Activated T-cell treated with anti-CD3 and anti-CD28 coated beads, Interleukin-2, amount 50 U/mL, for 1 hour (primary cell): ENCODE results near the gene TBC1D10A.
"Not testable (repeated sequence)": the region's sequence is repeated elsewhere in the genome, so short reads cannot be mapped to it uniquely, and the experiment has no call there.

Source experiments
- DNase-seq: peaks from one replicate; pipeline ENCODE4 v3.0.0-alpha.2; 2020

Gene TBC1D10A

GRCh38 chr22:30347255-30347892 lies 20.6 kb upstream of the TBC1D10A start:
- no peak for DNase-seq

GRCh38 chr22:30344447-30345200 lies 17.9 kb upstream of the TBC1D10A start:
- no peak for DNase-seq

- no peak for DNase-seq
Observed at GRCh38 chr22:30340911-30341685, 14.4 kb upstream of the TBC1D10A start.

DNA sequence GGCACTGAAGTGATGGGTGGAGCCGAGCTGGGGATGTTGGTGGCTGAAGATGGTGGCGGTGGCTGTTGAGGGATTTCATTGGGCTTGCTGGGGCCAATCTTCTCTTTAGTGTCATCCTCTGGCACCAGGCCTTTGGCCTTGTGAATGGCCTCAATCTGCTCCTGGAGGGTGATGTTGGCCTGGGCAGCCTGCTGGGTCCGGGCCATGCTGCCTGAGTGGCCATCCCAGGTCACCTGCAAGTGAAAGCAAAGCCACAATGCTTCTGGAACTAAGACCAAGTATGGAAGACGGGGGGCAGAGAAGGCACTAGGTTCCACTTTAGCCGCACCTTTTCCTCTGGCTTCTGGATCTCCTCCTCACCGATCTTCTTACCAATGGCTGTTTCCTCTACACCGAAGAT lies 12.1 kb upstream of the TBC1D10A start:
- DNase-seq = no peak

GRCh38 chr22:30338341-30338740 lies 11.6 kb upstream of the TBC1D10A start:
- DNase-seq = not testable (repeated sequence)

GRCh38 chr22:30337461-30337778 lies 10.7 kb upstream of the TBC1D10A start:
- no peak for DNase-seq

GRCh38 chr22:30336752-30337460 lies 10.2 kb upstream of the TBC1D10A start:
- DNase-seq = no peak

GRCh38 chr22:30335236-30335635 lies 8.5 kb upstream of the TBC1D10A start:
- no peak for DNase-seq

DNA sequence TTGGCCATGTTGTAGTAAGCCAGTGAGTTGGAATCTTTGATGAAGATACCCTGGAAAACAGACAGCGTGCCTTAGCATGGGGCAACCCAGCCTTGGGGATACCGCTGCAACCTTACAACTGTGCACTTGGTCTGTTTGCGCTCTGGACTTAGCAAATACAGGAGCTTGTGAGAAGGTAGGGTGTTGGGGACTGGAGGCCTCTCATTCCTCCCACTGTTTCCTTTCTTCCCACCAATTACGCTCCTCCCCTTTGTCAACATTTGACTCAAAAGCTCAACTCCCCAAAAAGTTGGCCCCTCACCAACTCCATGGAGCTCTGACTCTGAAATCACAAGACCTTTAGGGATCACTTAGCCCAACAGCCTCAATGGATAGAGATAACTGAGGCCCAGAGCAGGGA lies 7.9 kb upstream of the TBC1D10A start:
- no peak for DNase-seq

- no peak for DNase-seq
Observed at GRCh38 chr22:30333707-30334087, 7.0 kb upstream of the TBC1D10A start.

- no peak for DNase-seq
Observed at GRCh38 chr22:30332994-30333706, 6.4 kb upstream of the TBC1D10A start.

DNA sequence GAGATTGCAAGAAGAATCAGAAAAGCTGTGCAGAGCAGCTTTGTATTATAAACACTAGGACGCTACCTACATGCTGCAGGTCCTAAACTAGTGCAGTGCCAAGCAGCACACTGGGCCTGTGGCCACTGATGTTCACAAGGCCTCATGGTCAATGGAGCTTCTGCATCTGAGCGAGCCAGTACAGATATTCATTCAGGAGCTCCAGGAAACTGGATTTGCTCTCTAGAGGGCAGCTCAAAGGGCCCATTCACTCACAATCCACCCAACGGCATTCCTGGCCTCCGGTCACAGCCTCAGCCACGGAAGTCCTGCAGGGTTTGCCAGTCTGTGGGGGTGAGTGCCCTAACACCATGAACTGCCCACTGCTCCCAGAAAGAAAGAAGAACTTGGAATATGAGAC lies 5.8 kb upstream of the TBC1D10A start:
- no peak for DNase-seq

DNA sequence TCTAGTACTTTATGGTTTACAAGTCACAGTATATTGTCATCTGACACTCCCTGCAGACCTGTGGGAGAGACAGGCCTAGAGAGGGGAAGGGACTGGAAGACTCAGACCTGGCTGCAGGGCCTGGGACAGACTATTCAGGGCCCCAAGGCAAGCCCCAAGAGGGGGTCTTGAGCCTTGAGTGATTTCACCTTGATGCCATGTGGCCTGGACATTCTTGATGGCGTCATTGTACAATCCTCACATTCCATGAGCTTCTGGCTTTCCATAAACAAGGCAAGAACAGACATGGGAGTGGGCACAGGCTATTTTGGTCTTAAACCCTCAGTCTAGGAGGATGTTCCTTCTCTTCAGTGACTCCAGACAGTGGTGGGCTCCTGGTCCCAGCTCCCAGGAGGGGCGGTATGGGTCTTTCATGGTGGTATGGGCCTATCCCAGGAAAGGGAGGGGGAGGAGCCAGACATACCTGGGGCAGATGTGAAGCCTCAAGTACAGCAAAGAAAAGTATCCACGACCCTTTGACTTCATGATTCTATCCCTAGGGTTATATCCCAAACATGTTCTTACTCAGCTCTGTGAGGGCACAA lies 1.8 kb upstream of the TBC1D10A start:
- DNase-seq = no peak

DNA sequence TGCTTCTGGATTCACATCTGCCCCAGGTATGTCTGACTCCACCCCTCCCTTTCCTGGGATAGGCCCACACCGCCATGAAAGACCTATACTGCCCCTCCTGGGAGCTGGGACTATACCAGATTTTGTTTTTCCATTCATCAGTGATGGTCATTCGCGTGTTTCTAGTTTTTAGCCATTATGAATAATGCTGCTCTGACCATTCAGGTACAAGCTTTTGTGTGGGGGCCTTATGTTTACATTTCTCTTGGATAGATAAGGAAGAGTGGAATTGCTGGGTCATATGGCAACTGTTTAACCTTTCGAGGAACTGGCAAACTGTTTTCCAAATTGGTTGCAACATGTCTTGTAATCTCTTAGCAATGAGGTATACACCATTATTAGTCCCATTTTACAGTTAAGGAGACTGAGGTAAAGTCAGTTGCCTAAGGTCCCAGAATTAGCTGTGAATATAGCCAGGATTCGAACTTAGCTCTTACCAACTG lies 1.2 kb upstream of the TBC1D10A start:
- no peak for DNase-seq

DNA sequence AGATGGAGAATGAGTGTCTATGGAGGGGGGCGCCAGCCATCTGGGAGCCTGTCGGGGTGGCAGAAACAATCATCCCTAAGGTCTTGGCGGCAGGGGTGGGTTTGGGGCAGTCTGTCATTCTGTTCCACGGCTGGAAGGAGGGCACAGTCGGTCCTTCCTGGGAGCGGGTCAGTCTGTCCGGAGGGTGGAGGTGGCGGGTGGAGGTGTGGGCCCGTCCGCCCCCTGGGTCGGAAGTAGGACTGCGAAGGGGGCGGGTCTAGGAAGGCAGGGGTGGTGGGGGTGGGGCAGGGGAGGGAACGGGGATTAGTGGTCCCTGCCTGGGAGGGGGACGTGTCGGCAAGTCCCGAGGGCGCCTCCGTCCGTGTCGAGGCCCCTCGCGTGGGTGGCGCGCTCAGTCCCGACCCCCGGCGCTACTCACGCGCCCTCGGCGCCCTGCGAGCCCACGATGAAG lies 461 bp downstream of the TBC1D10A start:
- no peak for DNase-seq

DNA sequence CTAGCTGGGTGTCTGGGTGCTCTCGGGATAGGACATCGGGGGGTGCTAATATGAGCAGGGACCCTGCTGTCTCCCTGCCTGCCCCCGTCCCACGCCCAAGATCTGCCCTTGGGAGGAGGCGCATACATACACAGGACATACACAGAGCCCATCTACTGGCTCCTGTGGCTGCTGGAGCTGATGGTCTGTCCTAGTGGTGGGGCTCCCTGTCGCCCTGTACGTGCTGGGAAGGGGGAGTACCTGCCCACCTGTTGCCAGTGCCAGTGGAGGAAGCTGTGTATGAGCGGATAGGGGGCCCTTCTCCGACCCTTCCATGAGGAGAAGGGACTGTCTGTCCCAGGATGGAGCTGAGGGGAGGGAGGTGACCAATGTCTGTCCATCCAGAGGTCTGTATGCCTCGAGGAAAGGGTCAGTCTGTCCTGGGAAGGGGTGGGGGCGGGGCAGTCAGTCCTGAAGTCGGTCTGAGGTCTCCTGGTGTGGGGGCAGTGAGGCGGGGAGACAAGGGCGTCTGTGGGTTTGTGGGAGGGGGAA lies 952 bp downstream of the TBC1D10A start:
- no peak for DNase-seq

DNA sequence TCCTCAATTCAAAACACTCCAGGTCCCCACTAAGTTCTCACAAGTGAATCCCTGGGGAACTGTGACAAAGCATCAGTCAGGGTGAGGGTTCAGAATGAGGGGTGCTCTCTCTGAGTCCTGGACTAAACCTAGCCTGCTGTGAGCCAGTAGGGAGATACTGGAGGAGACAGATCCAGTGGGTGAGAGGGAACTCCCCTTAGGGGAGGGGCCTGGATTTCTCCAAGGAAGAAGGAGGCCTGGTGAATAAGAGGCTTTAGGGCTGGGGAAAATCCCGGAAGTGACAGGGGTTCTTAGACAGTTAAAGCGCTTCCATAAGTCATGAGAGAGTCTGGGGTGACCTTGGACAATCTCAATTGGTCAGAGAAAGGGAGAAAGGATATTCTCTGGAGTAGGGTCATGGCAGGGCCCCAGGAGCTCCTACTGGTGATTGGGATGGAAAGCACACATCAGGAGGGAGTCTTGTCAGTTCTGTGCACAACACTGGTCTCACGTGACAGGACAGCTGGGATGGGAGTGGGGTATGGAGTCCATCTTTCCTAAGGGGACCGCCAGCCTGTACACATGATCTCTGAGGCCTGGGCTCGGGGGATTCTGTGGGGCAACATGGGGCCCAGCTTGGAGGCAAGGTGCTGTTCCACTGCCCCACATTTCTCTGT lies 1.5 kb downstream of the TBC1D10A start:
- DNase-seq = no peak

DNA sequence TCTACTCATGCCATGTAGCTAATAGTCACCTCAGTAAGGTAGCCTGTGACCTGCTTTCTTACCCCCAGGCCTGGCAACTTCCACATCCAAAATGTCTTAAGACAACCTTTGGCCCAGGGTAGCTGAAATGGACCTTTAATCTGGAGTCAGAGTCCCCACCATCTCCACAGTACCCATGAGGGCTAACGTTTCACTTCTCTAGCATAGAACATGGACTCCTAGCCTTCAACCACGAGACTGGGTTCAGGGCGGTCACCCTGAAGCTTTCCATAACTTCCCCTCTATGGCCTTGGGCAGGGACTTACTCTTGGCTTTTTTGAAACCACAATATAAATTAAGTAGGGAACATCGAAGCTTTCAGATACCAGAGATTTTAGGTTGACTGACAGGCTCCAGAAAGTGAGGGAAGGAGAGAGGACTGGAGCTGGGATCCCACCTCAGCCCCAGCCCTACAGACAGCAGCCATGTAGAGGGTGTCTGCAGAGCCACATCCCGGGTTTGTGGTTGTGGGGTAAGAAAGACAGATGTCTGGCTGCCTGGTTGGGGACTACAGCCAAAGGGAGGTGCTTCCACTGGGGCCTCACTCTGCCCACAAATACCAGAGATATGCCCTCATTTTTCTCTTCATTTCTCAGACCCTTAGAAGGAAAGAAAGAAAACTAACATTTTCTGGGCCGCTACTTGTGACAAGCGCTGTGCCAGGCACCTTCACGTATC lies 2.6 kb downstream of the TBC1D10A start:
- no peak for DNase-seq

- DNase-seq = no peak
Observed at GRCh38 chr22:30323246-30323645, 3.5 kb downstream of the TBC1D10A start.

DNA sequence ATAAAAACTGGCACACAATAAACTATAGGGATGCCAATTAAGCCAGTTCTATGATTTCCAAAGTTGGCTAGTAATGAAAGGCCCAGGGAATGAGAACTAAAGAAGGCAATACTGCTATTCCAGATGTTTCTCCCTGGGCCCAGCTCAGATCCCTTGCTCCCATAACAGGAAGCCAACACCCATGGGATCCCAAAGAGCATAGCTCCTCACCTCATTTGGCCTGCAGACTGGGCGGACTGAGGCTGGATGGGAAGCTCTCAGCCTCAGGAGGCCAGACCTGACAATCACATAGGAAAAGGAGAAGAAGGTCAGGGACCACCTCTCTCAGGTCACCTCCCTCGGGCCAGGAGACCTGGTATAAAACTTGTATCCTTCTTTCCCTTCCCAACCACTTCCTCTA lies 5.3 kb downstream of the TBC1D10A start:
- no peak for DNase-seq
